Measurements from ENCODE around the gene C19orf12.

DNA sequence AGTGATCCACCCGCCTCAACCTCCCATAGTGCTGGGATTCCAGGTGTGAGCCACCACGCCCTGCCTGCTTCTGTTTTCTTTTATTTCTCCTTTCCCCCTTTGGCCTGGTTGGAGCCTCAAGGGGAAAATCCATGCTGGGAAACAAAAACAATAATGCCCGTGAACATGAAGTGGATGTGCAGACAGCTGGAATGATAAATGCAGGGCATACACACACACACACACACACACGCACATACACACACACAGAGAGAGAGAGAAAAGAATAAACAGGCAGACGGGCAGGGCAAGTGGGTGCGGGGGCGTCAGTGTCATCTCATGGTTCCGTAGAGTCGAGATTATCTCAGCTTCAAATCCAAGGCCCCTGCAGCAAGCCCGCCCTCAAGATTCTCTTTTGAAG is 54.2 kb downstream of the C19orf12 start:
- TF ChIP-seq, protein P1, sequence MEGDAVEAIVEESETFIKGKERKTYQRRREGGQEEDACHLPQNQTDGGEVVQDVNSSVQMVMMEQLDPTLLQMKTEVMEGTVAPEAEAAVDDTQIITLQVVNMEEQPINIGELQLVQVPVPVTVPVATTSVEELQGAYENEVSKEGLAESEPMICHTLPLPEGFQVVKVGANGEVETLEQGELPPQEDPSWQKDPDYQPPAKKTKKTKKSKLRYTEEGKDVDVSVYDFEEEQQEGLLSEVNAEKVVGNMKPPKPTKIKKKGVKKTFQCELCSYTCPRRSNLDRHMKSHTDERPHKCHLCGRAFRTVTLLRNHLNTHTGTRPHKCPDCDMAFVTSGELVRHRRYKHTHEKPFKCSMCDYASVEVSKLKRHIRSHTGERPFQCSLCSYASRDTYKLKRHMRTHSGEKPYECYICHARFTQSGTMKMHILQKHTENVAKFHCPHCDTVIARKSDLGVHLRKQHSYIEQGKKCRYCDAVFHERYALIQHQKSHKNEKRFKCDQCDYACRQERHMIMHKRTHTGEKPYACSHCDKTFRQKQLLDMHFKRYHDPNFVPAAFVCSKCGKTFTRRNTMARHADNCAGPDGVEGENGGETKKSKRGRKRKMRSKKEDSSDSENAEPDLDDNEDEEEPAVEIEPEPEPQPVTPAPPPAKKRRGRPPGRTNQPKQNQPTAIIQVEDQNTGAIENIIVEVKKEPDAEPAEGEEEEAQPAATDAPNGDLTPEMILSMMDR (IDR thresholded peaks at IDR 0.05; ENCODE audit: borderline replicate concordance, extremely low read depth, low read length, poor library complexity, severe bottlenecking) = no peak
- TF ChIP-seq EZH2 (IDR thresholded peaks at IDR 0.05; ENCODE audit: borderline replicate concordance, low read depth, low read length, severe bottlenecking) = no peak

Data from DND-41 (cell line).